WTC11 (cell line): ENCODE data around the gene SCD.

ENCODE experiments used
- CTCF ChIP-seq: fragments of 200-600 bp; IDR thresholded peaks from 2 replicates; pipeline ENCODE4 v1.8.0; 2022; ENCODE audit warnings: antibody characterized with exemption
- E2F4 ChIP-seq: sonication (generic); formaldehyde crosslinking; IDR thresholded peaks from 2 replicates; pipeline ENCODE4 v1.8.1; 2022; ENCODE audit warnings: low read depth, mild to moderate bottlenecking, moderate library complexity, missing genetic modification reagents, borderline replicate concordance
- KAT7 ChIP-seq: sonication (generic); formaldehyde crosslinking; IDR thresholded peaks from 2 replicates; pipeline ENCODE4 v1.8.1; 2023; ENCODE audit warnings: missing genetic modification reagents, mild to moderate bottlenecking, borderline replicate concordance
- MAX ChIP-seq: sonication (generic); formaldehyde crosslinking; IDR thresholded peaks from 2 replicates; pipeline ENCODE4 v1.8.0; 2022; ENCODE audit warnings: mild to moderate bottlenecking, missing genetic modification reagents
- NR3C1 ChIP-seq: sonication (generic); formaldehyde crosslinking; conservative IDR thresholded peaks from 2 replicates; pipeline ENCODE4 v1.8.1; 2023; ENCODE audit warnings: low read depth, mild to moderate bottlenecking, missing genetic modification reagents
- RELA ChIP-seq: sonication (generic); formaldehyde crosslinking; IDR thresholded peaks from 2 replicates; pipeline ENCODE4 v1.8.1; 2022; ENCODE audit warnings: missing genetic modification reagents, mild to moderate bottlenecking, borderline replicate concordance
- SOX15 ChIP-seq: fragments of 250-450 bp; sonication (Bioruptor Pico); IDR thresholded peaks from 2 replicates; pipeline ENCODE4 v1.9.0; 2021; ENCODE audit warnings: mild to moderate bottlenecking
- TEAD4 ChIP-seq: sonication (generic); formaldehyde crosslinking; IDR thresholded peaks from 2 replicates; pipeline ENCODE4 v1.8.0; 2022; ENCODE audit warnings: mild to moderate bottlenecking, missing genetic modification reagents

GRCh38 chr10:100346765-100347567 is at the start of gene SCD:
- TF ChIP-seq CTCF (no peak), RELA (CRISPR knock-in tag) (no peak), E2F4 (CRISPR knock-in tag) (no peak), SOX15 (no peak), KAT7 (CRISPR knock-in tag) (0 out of 2 replicates have a peak, but pooled peaks have one; percentile 23), NR3C1 (CRISPR knock-in tag) (no peak), TEAD4 (no peak), MAX (no peak; the same call in 1 of the 2 replicates)
